Fibroblast of the aortic adventitia (primary cell): Measurements from ENCODE around the gene HS3ST5. TPM values are rescaled to one million over a fixed set of nuclear protein-coding genes. Genes with fewer than 3 reads are reported as not detected.

Source experiments
- DNase-seq: peaks from one replicate; pipeline ENCODE4 v3.0.0-alpha.2; 2010; ENCODE audit warnings: low read depth
- H3K4me3 ChIP-seq: 2 replicates; pipeline ENCODE4 v1.5.1; 2011; ENCODE audit warnings: low read depth, mild to moderate bottlenecking, control low read depth, low read length, moderate library complexity
- CTCF ChIP-seq: IDR thresholded peaks from 2 replicates; pipeline ENCODE4 v1.5.1; 2011; ENCODE audit warnings: mild to moderate bottlenecking, low read length, control low read depth, inconsistent platforms; ENCODE audit not compliant: insufficient read depth
- total RNA-seq: library from RNA; depleted of rRNA; stranded (reverse); fragments of >200 nt; gene quantifications from 2 replicates; pipeline ENCODE4 v1.2.3, GENCODE V29; 2012; ENCODE audit warnings: low replicate concordance

HS3ST5 gene
- total RNA-seq, 1 donor, result 0.09 TPM

GRCh38 chr6:114042267-114043016, 300.4 kb downstream of the HS3ST5 start:
- TF ChIP-seq CTCF, result no peak
- H3K4me3 ChIP-seq, result no peak overlapping the region
- DNase-seq, result no peak

GRCh38 chr6:114040871-114041270, 302.0 kb downstream of the HS3ST5 start:
- DNase-seq, result no peak
- TF ChIP-seq CTCF, result no peak

DNA sequence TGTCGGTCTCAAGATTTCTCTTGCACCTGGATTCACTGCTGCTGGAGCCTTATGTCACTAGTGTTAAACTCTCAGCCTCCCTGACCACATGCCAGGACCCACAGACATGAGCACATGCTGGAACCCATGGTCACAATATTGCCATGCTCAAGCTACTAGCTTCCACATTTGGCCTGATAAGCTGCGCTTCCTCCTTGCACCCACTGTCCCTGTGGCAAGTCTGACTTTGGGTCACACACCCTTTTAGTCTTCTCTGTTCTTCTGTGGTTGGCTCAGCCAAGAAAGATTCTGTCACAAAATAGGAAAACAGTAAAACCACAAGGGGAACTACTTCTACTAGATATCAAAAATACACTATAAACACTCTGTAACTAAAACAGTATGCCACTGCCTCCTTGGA, 303.0 kb downstream of the HS3ST5 start:
- no peak overlapping the region for H3K4me3 ChIP-seq
- DNase-seq, result no peak
- no peak for TF ChIP-seq CTCF

More at GRCh38 chr6:114040871-114041270, 302.0 kb downstream of the HS3ST5 start:
- H3K4me3 ChIP-seq, result no peak overlapping the region

GRCh38 chr6:114033606-114034005, 309.2 kb downstream of the HS3ST5 start:
- DNase-seq, result no peak
- no peak overlapping the region for H3K4me3 ChIP-seq
- TF ChIP-seq CTCF, result no peak

GRCh38 chr6:114032721-114033120, 310.1 kb downstream of the HS3ST5 start:
- no peak overlapping the region for H3K4me3 ChIP-seq
- TF ChIP-seq CTCF, result no peak
- no peak for DNase-seq

DNA sequence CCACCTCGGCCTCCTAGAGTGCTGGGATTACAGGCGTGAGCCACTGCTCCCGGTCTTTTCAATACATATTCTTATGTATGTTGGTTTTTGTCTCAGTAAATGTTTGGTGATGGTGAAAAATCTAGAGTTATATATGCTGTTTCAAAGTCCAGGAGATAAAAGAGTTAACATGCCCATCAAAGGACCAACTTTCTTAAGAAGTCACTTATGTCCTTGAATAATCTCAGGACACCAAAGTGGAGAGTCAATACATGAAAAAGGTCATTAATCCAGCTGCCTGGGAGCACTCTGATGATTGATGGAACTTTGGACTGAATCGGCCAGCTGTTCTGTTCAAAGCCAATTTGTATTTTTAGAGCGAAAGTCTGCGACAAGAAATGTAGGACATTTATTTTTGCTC, 312.1 kb downstream of the HS3ST5 start:
- DNase-seq, result no peak
- no peak overlapping the region for H3K4me3 ChIP-seq
- TF ChIP-seq CTCF, result no peak

DNA sequence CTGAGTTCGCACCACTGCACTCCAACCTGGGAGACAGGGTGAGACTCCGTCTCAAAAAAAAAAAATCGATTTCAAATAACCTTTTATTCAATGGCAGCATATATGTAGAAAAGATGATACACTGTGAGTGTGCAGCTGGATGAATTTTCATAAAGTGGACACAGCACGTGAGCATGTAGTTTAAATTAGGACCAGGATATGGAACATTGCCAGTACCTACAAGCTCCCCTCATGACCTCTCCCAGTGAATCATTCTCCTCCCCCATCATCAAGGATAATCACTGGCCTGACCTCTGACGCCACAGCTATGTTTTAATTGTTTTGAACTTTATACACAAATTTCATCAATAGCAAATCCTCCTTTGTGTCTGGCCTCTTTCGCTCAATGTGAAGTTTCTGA, 318.1 kb downstream of the HS3ST5 start:
- DNase-seq, result no peak
- no peak overlapping the region for H3K4me3 ChIP-seq
- TF ChIP-seq CTCF, result no peak
